Effector CD4-positive, alpha-beta T cell (primary cell): Measurements from ENCODE around the gene TMEM185A.
A peak's percentile ranks its signal among the peaks of the same experiment; 100 is the strongest.
"Not testable (repeated sequence)": the region's sequence is repeated elsewhere in the genome, so short reads cannot be mapped to it uniquely, and the experiment has no call there.

Experiments used
- DNase-seq: peaks from one replicate; pipeline ENCODE4 v3.0.0-alpha.2; 2020
- total RNA-seq: gene quantifications from one replicate; lab custom pipeline; 2026; lab: John Stamatoyannopoulos, UW

TMEM185A gene
- total RNA-seq, result 10.7 reads per million, percentile 33 among the genes with 10 or more reads in this experiment

DNA sequence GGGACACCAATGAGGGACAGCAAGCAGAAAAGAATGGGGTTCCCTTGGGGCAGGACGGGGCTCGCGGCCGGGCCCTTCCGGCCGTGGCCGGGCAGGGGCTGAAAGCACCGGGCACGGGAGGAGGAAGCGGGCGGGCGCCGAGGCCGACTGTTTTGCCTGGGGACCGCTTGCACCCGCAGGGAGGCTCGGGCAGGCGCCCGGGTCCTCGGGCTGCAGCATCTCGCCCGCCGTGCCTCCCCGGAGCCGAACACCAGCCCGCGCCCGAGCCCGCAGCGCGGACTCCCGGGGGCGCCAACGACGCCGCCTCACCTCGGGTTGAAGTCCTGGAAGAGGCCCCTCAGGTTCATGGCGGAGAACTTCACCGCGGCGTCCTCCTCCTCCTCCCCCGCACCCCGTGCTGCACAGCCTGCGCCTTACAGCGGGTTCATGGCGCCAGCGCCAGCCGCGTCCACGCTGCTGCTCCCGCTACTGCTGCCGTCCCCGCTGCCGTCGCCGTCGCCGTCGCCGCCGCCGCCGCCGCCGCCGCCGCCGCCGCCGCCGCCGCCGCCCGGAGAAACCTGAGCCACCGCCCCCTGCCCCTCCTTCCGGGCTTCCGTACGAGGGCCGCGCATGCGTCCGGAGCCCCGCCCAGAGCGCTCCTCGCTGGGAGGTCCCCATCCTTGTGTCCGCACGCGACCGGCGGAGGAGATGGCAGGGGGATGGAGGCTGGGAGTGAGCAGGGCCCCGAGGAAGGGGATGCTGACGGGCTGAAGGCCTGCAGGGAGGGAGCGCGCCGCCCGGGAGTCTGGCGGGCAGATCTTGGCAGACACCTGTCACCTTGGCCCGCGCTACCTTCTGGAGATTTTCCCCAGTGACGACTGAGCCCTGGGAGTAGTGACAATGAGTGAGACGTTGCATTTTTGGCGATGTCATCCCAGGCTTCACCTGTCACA is at the start of gene TMEM185A:
Gene TMEM185A, minus strand, starts transcription at position 559 of the 932 bp plus-strand sequence. Its CDS starts 212 bp downstream, at position 347.
- DNase-seq, result peak; percentile 59

GRCh38 chrX:149681182-149681581 is 49.6 kb upstream of the TMEM185A start:
- no peak for DNase-seq

GRCh38 chrX:149679164-149679678 is 47.6 kb upstream of the TMEM185A start:
- not testable (repeated sequence) for DNase-seq

GRCh38 chrX:149675554-149675953 is 44.0 kb upstream of the TMEM185A start:
- not testable (repeated sequence) for DNase-seq

GRCh38 chrX:149675088-149675487 is 43.5 kb upstream of the TMEM185A start:
- DNase-seq, result not testable (repeated sequence)

DNA sequence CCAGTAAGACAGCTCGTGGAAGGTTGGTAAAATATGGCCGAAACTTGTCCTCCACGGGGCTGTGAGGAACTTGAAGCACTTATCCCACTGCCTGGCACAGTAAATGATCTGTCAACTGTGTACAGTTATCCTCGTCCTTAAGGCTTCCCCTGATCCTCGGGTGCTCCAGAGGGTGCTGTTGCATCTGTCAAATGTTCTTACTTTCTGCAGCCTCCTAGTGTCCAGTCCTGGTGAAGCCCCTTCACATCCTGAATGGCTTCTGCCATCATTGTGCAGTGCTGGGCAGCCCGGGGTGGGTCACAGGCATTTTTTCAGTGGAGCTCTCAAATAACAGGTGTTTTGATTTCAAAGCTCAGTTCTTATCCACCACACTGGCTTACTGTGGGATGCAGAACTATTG is 29.0 kb upstream of the TMEM185A start:
- not testable (repeated sequence) for DNase-seq

DNA sequence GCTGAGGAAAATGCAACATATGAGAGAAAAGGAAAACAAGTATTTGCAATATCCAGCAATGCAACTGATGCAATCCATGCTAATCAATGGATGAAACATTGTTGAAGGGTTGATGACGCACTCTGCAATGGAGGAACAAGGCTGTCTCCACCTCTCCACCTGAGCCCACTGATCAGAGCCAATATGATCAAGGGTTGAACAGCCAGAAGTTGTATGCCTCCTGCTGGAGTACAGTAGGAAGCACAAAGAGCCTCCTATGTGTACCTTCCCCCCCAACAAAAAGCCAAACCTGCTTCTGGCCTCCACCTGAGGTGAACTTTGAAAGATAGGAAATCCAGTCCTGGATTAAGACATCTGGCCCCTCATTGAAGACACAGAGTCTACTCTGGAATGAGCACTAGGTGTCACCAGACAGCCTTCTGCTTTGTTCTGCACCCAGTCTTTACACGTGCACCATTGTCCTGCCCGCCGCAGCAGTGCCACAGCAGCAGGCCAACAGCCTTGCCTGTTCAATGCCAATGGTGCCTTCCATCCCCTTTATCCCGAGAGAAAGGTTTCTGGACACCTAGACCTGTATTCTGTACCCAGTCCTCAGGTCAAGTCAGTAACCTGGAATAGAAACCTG is 24.8 kb upstream of the TMEM185A start:
- DNase-seq, result not testable (repeated sequence)

DNA sequence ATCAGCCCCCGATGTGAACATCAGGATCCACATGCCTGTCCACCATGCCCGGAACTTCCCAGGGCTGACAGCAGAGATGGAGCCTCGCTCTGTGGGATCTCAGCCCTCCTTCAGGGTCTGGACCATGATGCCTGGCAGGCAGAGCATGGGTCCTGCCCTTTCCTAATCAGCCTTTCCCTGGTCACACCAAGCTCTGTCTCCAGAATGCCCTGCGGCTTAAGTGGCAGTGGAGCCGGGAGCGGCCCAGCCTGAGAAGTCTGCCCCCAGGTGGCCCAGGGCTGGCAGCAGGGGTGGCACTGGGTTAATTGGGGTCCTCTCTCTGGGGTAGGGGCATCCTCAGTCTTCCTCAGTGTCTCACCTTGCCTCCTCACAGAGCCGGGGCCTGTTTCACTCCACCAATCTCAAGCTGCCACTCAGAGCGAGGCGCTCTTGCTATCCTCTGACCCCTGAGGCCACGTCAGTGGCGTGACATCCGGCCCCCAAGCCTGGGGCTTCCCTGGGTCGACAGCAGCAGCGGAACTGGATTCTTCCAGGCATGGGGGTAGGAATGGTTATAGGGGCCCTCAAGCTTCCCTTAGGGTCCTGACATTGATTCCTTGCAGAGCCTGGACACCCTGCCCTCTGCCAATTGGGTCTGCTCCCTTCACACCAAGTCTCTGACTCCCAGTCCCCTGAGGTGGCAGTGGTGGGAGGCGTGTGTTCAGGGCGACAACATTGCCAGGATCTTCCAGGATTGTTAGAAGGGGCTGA is 20.8 kb upstream of the TMEM185A start:
- DNase-seq, result no peak

GRCh38 chrX:149650162-149650561 is 18.6 kb upstream of the TMEM185A start:
- no peak for DNase-seq

- no peak for DNase-seq
Observed at GRCh38 chrX:149648932-149649331, 17.3 kb upstream of the TMEM185A start.

- no peak for DNase-seq
Observed at GRCh38 chrX:149647505-149647904, 15.9 kb upstream of the TMEM185A start.

GRCh38 chrX:149643496-149643895 is 11.9 kb upstream of the TMEM185A start:
- DNase-seq, result no peak

DNA sequence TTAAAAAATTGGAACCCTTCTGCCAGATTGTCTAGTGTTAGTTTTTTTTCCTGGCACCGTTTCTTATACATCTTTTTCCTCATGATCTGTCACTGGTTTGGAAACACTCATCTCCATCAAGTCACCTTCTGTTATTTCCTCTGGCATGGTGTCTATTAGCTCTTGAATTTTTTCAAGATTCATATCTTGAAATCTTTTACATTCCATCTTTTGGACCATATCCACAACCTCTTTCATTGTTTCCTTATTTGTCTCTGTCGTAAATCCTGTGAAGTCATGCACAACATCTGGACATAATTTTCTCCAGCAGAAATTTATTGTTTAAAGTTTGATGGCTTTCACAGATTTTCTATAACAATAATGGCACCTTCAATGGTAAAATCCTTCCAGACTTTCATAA is 10.2 kb upstream of the TMEM185A start:
- DNase-seq, result no peak

DNA sequence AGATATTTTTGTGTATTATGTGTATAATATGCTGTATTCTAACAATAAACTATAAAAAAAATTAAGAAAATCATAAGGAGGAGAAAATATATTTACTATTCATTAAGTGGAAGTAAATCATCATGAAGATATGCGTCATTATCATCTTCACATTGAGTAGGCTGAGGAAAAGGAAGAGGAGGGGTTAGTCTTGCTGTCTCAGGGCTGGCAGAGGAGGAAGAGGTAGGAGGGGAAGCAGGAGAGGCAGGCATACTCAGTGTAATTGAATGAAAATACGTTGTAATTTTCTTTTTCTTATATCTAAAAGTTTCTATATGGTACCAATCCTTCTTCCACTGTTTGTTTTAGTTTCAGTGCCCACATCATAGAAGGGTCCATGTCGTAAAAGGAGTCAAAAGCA is 9.8 kb upstream of the TMEM185A start:
- DNase-seq, result no peak

- no peak for DNase-seq
Observed at GRCh38 chrX:149639568-149639967, 8.0 kb upstream of the TMEM185A start.

DNA sequence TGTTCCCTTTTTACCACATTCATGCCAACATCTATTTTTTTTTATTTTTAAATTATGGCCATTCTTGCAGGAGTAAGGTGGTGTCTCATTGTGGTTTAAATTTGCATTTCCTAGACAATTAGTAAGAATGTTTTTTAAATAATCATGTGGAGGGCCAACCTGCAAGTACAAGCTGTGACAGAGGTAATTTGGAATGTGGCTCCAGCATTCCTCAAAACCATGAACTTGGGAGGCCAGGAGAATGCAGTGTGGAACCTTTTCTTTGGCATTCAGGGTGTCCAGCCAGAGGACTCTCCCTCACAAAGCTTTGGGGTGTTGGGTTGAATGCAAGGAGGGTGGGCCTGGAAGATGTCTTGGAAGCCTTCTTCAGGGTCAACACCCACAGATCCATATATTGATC is 7.3 kb upstream of the TMEM185A start:
- no peak for DNase-seq

DNA sequence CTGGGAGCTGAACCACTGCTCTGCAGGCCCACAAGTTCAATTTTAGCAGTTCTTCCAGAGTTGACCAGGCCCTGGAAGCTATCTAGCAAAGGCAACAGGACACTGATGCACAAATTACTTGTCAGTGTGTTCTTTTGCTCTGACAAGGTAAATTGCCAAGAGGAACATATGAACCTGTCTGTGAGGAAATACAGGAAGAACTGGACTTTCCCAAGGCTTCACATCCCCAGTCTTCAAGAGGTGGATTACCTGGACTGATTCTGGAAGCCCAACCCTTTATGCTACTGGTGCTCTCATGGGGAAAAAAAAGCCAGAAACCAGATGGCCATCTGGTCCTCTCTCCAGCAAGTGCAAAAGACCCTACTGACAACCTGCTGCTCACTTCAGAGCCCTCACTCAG is 1.9 kb upstream of the TMEM185A start:
- no peak for DNase-seq

DNA sequence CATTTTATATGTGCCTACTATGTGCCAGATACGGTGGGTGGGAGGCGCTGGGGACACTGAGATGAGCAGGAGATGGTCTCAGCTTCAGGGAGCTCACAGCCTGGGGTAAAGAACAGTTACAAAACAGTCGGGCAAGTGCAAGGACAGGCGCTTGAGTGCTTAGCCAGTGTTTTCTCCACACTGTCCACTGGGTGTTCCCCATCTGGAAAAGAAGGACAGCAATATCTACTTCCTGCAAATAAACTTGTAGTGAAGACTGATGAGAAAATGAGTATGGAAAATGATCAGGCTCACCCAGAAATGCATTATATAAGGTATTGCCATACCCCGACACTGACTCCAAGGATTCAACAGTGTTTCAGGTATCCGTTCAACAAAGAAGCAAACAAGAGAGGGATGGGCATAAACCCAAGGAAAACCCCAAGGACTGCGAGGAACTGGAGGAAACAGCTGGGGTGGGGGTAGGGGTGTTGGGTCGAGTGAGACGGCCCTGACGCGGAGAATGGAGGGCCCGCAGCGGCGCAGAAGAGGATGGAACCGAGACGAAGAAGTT is 835 bp downstream of the TMEM185A start:
- DNase-seq, result no peak

DNA sequence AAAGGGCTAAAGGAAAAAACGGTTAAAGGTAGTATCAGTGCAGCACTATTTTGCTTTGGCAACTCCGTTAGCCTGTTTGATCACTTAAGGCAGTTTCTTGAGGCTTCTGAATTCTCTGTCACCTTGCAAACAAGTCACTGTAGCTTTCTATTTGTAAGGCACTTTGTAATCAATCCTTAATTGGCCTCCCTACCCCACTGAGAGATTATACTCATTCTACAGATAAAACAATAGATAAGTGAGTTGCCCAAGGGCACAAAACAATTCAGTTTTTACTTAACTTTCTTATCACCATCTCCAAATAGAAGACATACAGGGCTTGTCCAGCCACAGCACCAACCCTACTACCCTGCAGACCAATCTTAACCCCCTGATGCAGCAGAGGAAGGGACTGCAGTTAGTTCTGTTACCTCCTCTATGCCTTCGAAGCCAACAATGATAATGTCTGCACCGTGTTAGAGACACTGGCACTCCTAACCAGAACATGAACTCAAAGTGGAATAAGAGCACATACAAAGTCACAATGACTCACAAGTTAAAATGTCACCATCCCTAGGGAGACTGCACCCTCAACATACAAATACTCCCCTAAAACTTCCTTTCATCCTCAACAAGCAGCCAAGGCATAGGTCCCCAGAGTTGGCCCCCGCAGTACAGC is 1.7 kb downstream of the TMEM185A start:
- DNase-seq, result no peak

- DNase-seq, result no peak
Observed at GRCh38 chrX:149628768-149629167, 2.8 kb downstream of the TMEM185A start.

DNA sequence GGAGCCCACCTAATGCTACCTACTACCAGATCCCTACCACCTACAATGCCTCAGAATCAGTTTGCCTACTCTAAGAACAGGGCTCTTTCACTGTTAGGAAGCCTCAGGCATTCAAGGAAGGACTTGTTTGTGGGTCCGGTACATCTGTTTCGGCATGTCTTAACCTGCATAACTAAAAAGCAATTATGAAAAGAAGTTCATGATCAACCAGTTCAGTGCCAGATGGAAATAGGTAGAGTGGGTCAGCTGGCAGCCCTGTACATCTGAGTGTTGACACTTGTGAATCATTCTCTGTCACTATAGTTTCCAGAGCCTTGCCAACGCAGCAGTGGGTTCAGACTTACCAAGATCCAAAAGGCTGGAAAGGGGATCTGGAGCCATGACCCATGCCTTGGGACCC is 3.3 kb downstream of the TMEM185A start:
- no peak for DNase-seq

- DNase-seq, result not testable (repeated sequence)
Observed at GRCh38 chrX:149626829-149627228, 4.8 kb downstream of the TMEM185A start.
